ENCODE measurements around the gene IPO11. TPM values are rescaled to one million over a fixed set of nuclear protein-coding genes. Genes with fewer than 3 reads are reported as not detected.
A peak's percentile ranks its signal among the peaks of the same experiment; 100 is the strongest.

Gene IPO11
- total RNA-seq, 4 donors from 2014 or later, result 20.8 to 48.2 (median 23.6) TPM

DNA sequence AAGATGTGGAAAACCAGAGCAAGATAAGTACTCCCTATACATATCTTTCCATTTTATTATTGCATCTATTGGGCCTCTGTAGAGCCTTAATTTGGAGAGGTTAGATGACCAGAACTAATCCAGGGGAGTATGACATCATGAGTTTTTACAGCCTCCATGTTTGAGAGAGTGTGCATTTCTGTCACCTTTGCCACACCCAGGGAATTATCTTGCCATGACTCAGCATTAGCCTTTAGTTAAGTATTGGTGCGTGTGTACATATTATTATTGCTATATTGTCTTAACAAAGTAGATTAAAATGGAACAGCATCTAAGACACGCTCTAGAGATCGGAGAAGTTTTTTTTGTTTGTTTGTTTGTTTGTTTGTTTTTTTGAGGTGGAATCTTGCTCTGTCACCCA is 36.5 kb upstream of the IPO11 start:
- DNase-seq (ENCODE audit: low spot score) (no peak), ATAC-seq (ENCODE audit: low FRiP score) (no peak)
- TF ChIP-seq, protein P1, sequence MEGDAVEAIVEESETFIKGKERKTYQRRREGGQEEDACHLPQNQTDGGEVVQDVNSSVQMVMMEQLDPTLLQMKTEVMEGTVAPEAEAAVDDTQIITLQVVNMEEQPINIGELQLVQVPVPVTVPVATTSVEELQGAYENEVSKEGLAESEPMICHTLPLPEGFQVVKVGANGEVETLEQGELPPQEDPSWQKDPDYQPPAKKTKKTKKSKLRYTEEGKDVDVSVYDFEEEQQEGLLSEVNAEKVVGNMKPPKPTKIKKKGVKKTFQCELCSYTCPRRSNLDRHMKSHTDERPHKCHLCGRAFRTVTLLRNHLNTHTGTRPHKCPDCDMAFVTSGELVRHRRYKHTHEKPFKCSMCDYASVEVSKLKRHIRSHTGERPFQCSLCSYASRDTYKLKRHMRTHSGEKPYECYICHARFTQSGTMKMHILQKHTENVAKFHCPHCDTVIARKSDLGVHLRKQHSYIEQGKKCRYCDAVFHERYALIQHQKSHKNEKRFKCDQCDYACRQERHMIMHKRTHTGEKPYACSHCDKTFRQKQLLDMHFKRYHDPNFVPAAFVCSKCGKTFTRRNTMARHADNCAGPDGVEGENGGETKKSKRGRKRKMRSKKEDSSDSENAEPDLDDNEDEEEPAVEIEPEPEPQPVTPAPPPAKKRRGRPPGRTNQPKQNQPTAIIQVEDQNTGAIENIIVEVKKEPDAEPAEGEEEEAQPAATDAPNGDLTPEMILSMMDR (IDR thresholded peaks at IDR 0.05), result no peak

DNA sequence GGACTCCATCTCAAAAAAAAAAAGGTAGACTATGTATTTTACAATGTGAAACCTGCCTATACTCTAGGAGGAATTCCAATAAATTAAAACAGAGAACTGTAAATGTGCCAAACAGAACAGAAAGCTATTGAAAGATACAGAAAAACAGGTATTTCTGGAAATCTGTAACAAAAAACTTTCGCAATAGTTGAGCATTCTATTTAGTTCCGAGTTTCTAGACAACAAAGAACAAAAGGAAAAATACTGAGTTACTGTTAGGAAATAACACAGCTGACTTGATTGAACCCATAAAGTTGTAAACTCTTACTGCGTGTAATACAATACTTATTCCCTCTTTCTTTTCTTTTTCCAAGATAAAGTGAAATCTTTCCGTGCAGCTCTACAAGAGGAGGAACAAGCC is 27.4 kb upstream of the IPO11 start:
- TF ChIP-seq, protein P1 (IDR thresholded peaks at IDR 0.05), result no peak
- DNase-seq (ENCODE audit: low spot score) (no peak), ATAC-seq (ENCODE audit: low FRiP score) (no peak)

DNA sequence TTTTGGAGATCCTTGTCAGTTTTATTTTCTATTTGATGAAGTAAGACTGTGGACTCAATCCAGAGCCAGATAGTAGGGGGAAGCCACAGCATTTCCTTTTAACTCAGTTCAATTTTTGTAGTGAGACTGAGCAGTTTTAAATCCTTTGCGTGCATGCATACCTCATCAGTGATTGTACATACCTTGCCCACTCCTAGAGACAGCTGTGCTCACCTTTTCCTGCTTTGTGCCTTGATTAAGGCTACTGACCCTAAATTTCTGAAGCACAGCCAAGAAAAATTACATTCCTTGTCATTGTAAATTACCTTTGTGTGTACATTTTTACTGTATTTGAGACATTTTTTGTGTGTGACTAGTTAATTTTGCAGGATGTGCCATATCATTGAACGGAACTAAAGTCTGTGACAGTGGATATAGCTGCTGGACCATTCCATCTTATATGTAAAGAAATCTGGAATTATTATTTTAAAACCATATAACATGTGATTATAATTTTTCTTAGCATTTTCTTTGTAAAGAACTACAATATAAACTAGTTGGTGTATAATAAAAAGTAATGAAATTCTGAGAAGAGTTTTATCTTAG is 26.7 kb upstream of the IPO11 start:
- DNase-seq (ENCODE audit: low spot score) (no peak), ATAC-seq (ENCODE audit: low FRiP score) (no peak)
- TF ChIP-seq, protein P1 (IDR thresholded peaks at IDR 0.05), result no peak

DNA sequence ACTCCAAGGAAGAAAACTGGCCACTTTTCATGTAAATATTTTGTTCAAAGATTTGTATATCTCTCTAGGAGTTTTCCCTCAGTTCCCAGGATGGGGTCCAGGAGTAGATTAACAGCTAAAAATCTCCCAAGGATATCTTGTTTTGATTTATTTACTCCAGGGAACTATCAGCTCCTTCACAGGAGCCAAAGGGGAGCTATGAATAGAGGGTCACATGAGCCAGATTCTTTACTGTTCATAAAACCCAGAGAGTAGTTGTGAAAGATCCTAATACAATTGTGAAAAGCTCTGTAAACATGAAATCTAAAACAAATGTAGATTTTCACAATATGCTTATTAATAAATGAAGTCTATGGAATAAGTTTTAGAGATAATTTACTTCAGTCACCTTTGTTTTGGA is 25.7 kb upstream of the IPO11 start:
- TF ChIP-seq, protein P1 (IDR thresholded peaks at IDR 0.05), result no peak
- ATAC-seq (ENCODE audit: low FRiP score), result no peak
- DNase-seq (ENCODE audit: low spot score), result no peak

DNA sequence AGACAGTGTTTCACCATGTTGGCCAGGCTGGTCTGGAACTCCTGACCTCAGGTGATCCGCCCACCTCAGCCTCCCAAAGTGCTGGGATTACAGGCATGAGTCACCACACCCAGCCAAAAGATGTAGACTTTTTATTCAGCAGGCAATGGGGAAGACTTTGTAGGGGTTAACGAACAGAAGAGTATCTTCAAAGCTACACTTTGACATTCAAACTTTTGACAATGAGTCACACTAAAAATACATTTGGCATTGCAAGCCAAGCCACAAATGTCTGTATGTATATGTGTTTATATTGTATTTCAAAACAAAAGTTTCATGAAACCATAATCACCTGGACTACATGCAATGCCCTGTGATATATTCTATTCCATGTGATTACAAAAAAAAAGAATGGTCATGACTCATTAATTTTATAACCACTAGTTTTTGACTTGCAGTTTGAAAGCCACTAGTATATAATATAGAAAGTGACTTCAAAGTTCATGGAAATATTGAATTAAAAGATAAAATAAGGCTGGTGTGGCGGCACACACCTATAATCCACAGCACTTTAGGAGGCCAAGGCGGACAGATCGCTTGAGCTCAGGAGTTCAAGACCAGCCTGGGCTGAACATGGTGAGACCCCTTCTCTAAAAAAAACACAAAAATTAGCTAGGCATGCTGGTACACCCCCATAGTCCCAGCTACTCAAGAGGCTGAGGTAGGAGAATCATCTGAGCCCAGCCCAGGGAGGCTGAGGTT is 17.2 kb upstream of the IPO11 start:
- DNase-seq (ENCODE audit: low spot score), result no peak
- ATAC-seq (ENCODE audit: low FRiP score), result no peak
- TF ChIP-seq, protein P1 (IDR thresholded peaks at IDR 0.05), result no peak

DNA sequence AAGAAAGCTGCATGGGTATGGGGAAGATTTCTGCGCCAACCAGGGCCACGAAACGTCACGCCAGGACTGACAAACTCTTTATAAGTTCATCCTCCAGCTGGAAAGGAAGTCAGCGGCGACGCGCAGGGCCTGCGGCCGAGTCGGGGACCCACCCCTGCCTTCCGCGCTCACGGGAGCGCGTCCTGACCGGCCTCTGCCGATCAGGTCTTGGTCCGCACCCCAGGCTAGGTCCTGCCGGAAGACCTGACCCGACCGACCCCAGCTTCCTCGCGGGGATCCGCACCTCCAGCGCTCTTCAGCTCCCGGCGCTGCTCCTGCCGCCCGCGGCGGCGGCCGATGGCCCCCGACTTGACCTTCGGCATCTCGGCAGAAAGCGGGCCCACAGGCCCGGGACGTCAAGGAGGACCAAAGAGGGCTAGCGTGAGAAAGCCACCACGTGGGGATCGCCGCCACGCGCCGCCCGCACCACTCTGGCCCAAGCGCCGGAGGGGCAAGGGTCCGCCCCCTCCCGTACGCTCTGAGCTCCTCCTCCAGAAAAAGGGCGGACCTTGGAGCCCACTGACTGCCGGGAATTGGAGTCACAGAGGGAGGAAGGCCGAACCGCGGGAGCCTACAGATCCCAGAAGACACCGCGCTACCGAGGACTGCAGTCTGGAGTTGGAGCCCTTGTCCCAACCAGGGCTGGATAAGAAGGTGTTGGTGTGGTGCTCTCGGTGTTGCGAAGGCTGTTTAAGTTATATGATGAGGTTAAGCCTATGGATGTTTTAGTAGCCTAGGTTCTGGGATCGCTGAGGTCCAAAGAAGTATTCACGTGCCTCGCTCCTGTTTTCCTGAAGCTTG is 8.9 kb upstream of the IPO11 start, which contains the start of gene DIMT1:
Gene DIMT1, minus strand, starts transcription at position 495 of the 840 bp plus-strand sequence. Its CDS starts 133 bp downstream, at position 362.
- DNase-seq (ENCODE audit: low spot score) (peak; percentile 82), ATAC-seq (ENCODE audit: low FRiP score) (peak; percentile 100)
- TF ChIP-seq, protein P1 (IDR thresholded peaks at IDR 0.05), result no peak
